ENCODE results near the gene TAS2R10. TPM values are rescaled to one million over a fixed set of nuclear protein-coding genes. Genes with fewer than 3 reads are reported as not detected.

The TAS2R10 gene
- total RNA-seq, 1 donor from 2014 or later, result 3.0 TPM

- no peak for DNase-seq (ENCODE audit: low read depth)
Measured at GRCh38 chr12:10779103-10779502, 47.1 kb downstream of the TAS2R10 start.

Other genes with a start within 250 kb of the TAS2R10 start
- 12.3 and 16.7 TPM in 2 replicates for gene MAGOHB, start 212.7 kb downstream of the TAS2R10 start, total RNA-seq
- 2.6 and 4.3 TPM in 2 replicates for gene STYK1, start 152.3 kb downstream of the TAS2R10 start, total RNA-seq
- 67.6 and 163 TPM in 2 replicates for gene YBX3, start 103.0 kb downstream of the TAS2R10 start, total RNA-seq
- gene TAS2R7, start 23.7 kb downstream of the TAS2R10 start, total RNA-seq, result 0.20 TPM in 1 of 2 replicates, not detected in the other
- gene TAS2R8, start 19.1 kb downstream of the TAS2R10 start, total RNA-seq, result 0.25 TPM in 1 of 2 replicates, not detected in the other
- gene TAS2R9, start 16.2 kb downstream of the TAS2R10 start, total RNA-seq, result 0.35 TPM in 1 of 2 replicates, not detected in the other
- 1.4 and 2.3 TPM in 2 replicates for gene PRR4, start 23.1 kb upstream of the TAS2R10 start, total RNA-seq
- 5.9 and 14.8 TPM in 2 replicates for gene PRH1, start 57.9 kb upstream of the TAS2R10 start, total RNA-seq
- gene TAS2R13, start 83.2 kb upstream of the TAS2R10 start, total RNA-seq, result 5.2 TPM in 1 of 2 replicates, not detected in the other
- gene PRH2, start 102.9 kb upstream of the TAS2R10 start, total RNA-seq, result not detected in 2 replicates
- gene TAS2R14, start 112.9 kb upstream of the TAS2R10 start, total RNA-seq, result 1.4 and 7.1 TPM in 2 replicates
- gene TAS2R50, start 160.6 kb upstream of the TAS2R10 start, total RNA-seq, result 0.35 and 9.3 TPM in 2 replicates
- 1.6 and 7.7 TPM in 2 replicates for gene TAS2R20, start 171.9 kb upstream of the TAS2R10 start, total RNA-seq
- gene TAS2R19, start 196.3 kb upstream of the TAS2R10 start, total RNA-seq, result 1.2 and 11.6 TPM in 2 replicates
- gene TAS2R31, start 205.0 kb upstream of the TAS2R10 start, total RNA-seq, result 9.5 TPM in 1 of 2 replicates, not detected in the other
- 5.3 TPM in 1 of 2 replicates, not detected in the other for gene TAS2R46, start 235.9 kb upstream of the TAS2R10 start, total RNA-seq